ENCODE results near the gene TTC36.
A peak's percentile ranks its signal among the peaks of the same experiment; 100 is the strongest.
"Not testable (repeated sequence)": the region's sequence is repeated elsewhere in the genome, so short reads cannot be mapped to it uniquely, and the experiment has no call there.

Gene TTC36

GRCh38 chr11:118532091-118532490 lies 4.8 kb downstream of the TTC36 start:
- DNase-seq (ENCODE audit: low spot score), result no peak

- no peak for DNase-seq (ENCODE audit: low spot score)
Observed at GRCh38 chr11:118532852-118533768, 5.8 kb downstream of the TTC36 start.

DNA sequence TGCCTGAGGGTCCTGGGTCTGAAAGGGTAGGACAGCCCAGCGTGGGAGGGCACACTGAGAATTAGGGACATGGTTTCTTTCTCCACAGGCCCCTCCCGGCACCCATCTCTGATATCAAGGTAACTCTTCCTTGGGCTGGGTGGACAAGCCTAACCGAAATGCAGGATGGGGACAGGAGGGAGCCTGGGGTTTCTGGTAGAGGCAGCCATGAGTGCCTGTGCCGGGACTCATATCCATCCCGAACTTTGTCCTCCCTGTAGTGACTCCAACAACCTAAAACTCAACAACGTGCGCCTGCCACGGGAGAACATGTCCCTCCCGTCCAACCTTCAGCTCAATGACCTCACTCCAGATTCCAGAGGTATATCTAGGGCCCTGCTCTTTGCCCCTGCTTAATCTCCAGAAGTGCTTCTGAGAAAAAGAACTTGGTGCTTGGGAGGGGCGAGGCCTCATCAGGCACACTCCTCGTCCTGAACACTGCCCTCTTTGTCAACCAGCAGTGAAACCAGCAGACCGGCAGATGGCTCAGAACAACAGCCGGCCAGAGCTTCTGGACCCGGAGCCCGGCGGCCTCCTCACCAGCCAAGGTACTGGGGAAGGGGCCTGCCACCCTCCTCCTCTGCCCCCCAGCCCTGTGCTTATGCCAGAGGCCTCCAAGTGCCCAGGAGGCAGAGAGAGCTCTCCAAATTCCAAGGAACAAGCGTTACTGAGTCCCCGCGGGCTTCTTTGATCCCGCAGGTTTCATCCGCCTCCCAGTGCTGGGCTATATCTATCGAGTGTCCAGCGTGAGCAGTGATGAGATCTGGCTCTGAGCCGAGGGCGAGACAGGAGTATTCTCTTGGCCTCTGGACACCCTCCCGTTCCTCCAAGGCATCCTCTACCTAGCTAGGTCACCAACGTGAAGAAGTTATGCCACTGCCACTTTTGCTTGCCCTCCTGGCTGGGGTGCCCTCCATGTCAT lies 6.8 kb downstream of the TTC36 start:
- no peak for DNase-seq (ENCODE audit: low spot score)

DNA sequence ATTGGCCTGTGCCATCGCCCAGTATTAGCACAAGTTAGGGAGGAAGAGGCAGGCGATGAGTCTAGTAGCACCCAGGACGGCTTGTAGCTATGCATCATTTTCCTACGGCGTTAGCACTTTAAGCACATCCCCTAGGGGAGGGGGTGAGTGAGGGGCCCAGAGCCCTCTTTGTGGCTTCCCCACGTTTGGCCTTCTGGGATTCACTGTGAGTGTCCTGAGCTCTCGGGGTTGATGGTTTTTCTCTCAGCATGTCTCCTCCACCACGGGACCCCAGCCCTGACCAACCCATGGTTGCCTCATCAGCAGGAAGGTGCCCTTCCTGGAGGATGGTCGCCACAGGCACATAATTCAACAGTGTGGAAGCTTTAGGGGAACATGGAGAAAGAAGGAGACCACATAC lies 8.0 kb downstream of the TTC36 start:
- DNase-seq (ENCODE audit: low spot score), result no peak

- no peak for DNase-seq (ENCODE audit: low spot score)
Observed at GRCh38 chr11:118536726-118537125, 9.5 kb downstream of the TTC36 start.

DNA sequence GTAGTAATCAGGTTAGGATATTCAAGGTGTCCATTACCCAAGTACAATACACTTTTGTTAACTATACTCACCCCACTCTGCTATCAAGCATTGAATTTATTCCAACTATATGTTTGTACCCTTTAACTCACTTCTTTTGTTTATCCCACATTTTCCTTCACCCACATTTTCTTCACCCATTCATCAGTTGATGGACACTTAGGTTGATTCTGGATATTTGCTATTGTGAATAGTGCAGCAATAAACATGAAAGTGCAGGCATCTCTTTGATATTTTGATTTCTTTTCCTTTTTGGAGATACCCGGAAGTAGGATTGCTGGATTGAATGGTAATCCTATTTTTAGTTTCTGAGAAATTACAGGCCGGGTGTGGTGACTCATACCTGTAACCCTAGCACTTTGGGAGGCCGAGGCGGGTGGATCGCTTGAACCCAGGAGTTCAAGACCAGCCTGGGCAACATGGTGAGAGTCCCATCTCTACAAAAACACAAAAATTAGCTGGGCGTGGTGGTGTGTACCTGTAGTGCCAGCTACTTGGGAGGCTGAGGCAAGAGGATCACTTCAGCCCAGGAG lies 10.2 kb downstream of the TTC36 start:
- DNase-seq (ENCODE audit: low spot score), result no peak

DNA sequence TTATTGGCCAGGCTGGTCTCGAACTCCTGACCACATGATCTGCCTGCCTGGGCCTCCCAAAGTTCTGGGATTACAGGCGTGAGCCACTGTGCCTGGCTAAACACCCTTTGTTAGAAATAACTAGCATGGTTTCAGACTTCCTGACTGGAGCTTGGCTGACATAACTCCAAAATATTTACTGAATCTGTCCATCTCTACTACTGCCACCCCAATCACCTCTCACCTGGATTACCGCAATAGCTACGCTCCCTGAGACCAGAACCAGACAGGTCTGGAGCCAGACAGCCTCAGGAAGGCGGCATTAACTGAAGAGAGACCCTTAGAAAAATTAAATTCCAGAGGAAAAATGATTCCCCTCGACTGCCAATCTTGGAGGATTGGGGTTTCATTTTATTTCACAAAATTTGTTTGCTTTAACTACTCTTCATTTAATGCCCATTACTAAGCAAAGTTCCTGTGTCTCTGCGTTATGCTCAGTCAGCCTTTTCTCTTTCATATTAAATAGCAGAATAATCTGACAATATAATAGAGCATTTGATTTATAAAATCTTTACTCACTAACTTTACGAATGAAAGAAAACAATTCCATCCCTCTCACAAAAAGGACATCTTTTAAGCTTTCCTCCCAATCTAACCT lies 16.9 kb downstream of the TTC36 start:
- no peak for DNase-seq (ENCODE audit: low spot score)

GRCh38 chr11:118544647-118545010 lies 17.4 kb downstream of the TTC36 start:
- DNase-seq (ENCODE audit: low spot score), result no peak

GRCh38 chr11:118545533-118545932 lies 18.3 kb downstream of the TTC36 start:
- no peak for DNase-seq (ENCODE audit: low spot score)

- DNase-seq (ENCODE audit: low spot score), result no peak
Observed at GRCh38 chr11:118547132-118547531, 19.9 kb downstream of the TTC36 start.

- no peak for DNase-seq (ENCODE audit: low spot score)
Observed at GRCh38 chr11:118552341-118552740, 25.1 kb downstream of the TTC36 start.

DNA sequence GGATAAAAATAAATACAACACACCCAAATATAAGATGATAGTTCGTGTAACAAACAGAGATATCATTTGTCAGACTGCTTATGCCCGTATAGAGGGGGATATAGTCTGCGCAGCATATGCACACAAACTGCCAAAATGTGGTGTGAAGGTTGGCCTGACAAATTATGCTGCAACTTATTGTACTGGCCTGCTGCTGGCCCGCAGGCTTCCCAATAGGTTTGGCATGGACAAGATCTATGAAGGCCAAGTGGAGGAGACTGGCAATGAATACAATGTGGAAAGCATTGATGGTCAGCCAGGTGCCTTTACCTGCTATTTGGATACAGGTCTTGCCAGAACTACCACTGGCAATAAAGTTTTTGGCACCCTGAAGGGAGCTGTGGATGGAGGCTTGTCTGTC lies 33.5 kb downstream of the TTC36 start:
- no peak for DNase-seq (ENCODE audit: low spot score)

DNA sequence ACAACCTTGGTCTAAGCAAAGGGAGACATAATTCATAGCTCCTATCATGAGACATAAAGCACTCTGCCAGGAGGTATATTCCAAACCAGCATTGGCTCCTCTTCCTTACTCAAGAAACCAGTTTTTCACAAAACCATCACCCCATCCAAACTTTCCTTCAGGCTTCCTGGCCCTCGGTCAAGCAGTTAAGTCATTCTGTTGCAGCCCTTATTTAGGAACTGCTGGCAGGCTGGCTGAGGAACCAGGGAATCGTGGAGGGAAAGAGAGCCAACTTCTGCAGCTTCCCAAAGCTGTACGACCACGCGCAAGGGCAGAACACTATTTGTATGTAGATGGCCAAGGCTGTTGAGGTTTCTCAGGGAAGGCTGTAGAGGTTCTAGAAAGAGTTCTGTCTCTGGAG lies 37.8 kb downstream of the TTC36 start:
- no peak for DNase-seq (ENCODE audit: low spot score)

DNA sequence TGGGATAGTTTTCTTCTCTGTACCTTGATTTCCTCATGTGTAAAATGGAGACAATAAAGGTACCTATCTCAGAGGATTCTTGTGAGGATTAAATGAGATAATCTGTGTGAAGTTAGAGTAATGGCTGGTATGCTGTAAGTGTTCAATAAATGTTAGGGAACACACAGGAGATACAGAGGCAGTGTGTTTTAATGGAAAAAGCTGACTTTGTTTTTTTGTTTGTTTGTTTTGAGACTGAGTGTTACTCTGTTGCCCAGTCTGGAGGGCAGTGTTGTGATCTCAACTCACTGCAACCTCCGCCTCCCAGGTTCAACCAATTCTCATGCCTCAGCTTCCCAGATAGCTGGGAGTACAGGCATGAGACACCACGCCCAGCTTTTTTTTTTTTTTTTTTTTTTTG lies 42.4 kb downstream of the TTC36 start:
- no peak for DNase-seq (ENCODE audit: low spot score)

GRCh38 chr11:118570787-118571186 lies 43.5 kb downstream of the TTC36 start:
- no peak for DNase-seq (ENCODE audit: low spot score)

- not testable (repeated sequence) for DNase-seq (ENCODE audit: low spot score)
Observed at GRCh38 chr11:118571701-118572060, 44.4 kb downstream of the TTC36 start.

GRCh38 chr11:118572061-118572980 lies 45.0 kb downstream of the TTC36 start, which contains the start of gene ARCN1:
TSS of gene ARCN1 (plus strand) at chr11:118572409. CDS start at chr11:118572548, 139 bp downstream.
- peak; percentile 75 for DNase-seq (ENCODE audit: low spot score)

DNA sequence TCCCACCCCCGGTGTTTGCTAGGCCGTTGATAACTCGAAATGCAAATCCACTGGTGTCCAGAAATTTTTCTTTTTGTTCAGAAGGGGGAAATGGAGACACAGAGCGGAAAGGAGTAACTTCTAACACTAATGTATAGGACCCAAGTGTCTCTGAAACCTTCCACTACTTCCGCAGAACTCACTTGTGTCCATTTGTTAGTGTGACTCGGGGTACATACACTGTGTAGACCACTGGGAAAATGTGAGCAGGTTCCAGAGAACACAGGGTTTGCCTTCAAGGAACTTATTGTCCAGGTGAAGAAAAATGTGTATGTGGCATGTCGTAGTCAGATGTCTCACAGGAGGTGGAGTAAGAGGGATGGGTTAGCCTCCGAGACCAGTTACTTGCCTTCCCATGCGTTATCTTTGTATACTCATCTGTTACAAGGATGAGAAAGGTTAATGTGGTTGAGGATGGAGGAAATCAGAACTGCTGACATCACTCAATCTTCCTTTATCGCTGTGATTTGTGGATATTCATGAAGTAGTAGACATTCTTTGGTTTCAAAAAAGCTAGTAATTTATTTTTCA lies 45.8 kb downstream of the TTC36 start:
- peak; percentile 20 for DNase-seq (ENCODE audit: low spot score)

GRCh38 chr11:118574636-118575035 lies 47.4 kb downstream of the TTC36 start:
- DNase-seq (ENCODE audit: low spot score), result no peak

DNA sequence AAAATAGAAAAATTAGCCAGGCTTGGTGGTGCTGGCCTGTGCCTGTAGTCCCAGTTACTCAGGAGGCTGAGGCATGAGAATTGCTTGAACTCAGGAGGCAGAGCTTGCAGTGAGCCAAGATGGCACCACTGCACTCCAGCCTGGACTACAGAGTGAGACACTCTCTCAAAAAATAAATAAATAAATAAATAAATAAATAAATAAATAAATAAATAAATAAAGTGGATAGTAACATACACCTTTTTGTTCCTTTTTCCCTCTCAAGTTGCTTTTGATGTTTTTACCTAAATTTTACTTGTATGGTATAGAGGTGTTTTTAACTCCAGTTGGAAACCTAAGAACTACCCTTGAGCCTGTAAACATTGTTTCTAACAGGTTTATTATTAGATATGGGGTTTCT lies 50.7 kb downstream of the TTC36 start:
- not testable (repeated sequence) for DNase-seq (ENCODE audit: low spot score)

All from LoVo (cell line).